ENCODE data around the gene LYVE1.

The LYVE1 gene

GRCh38 chr11:10556590-10556989 lies 11.9 kb downstream of the LYVE1 start:
- DNase-seq (ENCODE audit: low spot score) = no peak

- DNase-seq (ENCODE audit: low spot score) = no peak
These were observed 16.6 kb downstream of the LYVE1 start for GRCh38 chr11:10551845-10552352.

GRCh38 chr11:10551290-10551592 lies 17.2 kb downstream of the LYVE1 start:
- DNase-seq (ENCODE audit: low spot score) = no peak

- DNase-seq (ENCODE audit: low spot score) = no peak
These were observed 17.8 kb downstream of the LYVE1 start for GRCh38 chr11:10550503-10551289.

GRCh38 chr11:10544491-10545465 lies 23.7 kb downstream of the LYVE1 start:
- DNase-seq (ENCODE audit: low spot score) = no peak

GRCh38 chr11:10543782-10544181 lies 24.7 kb downstream of the LYVE1 start:
- no peak for DNase-seq (ENCODE audit: low spot score)

- no peak for DNase-seq (ENCODE audit: low spot score)
These were observed 25.7 kb downstream of the LYVE1 start for GRCh38 chr11:10542776-10543175.

GRCh38 chr11:10541561-10541930 lies 26.9 kb downstream of the LYVE1 start:
- DNase-seq (ENCODE audit: low spot score) = no peak

- DNase-seq (ENCODE audit: low spot score) = peak; percentile 89
These were observed 27.4 kb downstream of the LYVE1 start, which contains the start of gene RNF141 for GRCh38 chr11:10540915-10541560. TSS of gene RNF141 (minus strand) at chr11:10541187. CDS start at chr11:10534158, 7,029 bp downstream.

- DNase-seq (ENCODE audit: low spot score) = no peak
These were observed 27.9 kb downstream of the LYVE1 start for GRCh38 chr11:10540546-10540914.

GRCh38 chr11:10539339-10539738 lies 29.1 kb downstream of the LYVE1 start:
- no peak for DNase-seq (ENCODE audit: low spot score)

- DNase-seq (ENCODE audit: low spot score) = no peak
These were observed 29.5 kb downstream of the LYVE1 start for GRCh38 chr11:10538924-10539323.

- no peak for DNase-seq (ENCODE audit: low spot score)
These were observed 30.9 kb downstream of the LYVE1 start for GRCh38 chr11:10537600-10537999.

GRCh38 chr11:10534316-10534715 lies 34.1 kb downstream of the LYVE1 start:
- no peak for DNase-seq (ENCODE audit: low spot score)

- DNase-seq (ENCODE audit: low spot score) = no peak
These were observed 35.1 kb downstream of the LYVE1 start for GRCh38 chr11:10533323-10533722.

- no peak for DNase-seq (ENCODE audit: low spot score)
These were observed 35.9 kb downstream of the LYVE1 start for GRCh38 chr11:10532526-10532925.

GRCh38 chr11:10529279-10529678 lies 39.2 kb downstream of the LYVE1 start:
- no peak for DNase-seq (ENCODE audit: low spot score)

GRCh38 chr11:10528121-10528520 lies 40.3 kb downstream of the LYVE1 start:
- no peak for DNase-seq (ENCODE audit: low spot score)

GRCh38 chr11:10526974-10527918 lies 41.2 kb downstream of the LYVE1 start:
- DNase-seq (ENCODE audit: low spot score) = peak; percentile 90

GRCh38 chr11:10524471-10524870 lies 44.0 kb downstream of the LYVE1 start:
- DNase-seq (ENCODE audit: low spot score) = no peak

GRCh38 chr11:10522921-10523320 lies 45.5 kb downstream of the LYVE1 start:
- no peak for DNase-seq (ENCODE audit: low spot score)

All from globus pallidus (tissue), 1 donor.